ENCODE results near the gene SLC7A14. TPM values are rescaled to one million over a fixed set of nuclear protein-coding genes. Genes with fewer than 3 reads are reported as not detected.

Gene SLC7A14
- total RNA-seq, 1 experiment from 2014 or later = not detected

GRCh38 chr3:170631755-170632488 lies 46.0 kb upstream of the SLC7A14 start:
- ChIA-PET CTCF (no interaction called here), POLR2A (no interaction called here), RAD21 (ENCODE audit: low non-redundant PET in 1 of 2, low total read pairs in 2 of 2, uncharacterized antibody in 2 of 2, unreplicated experiment in 2 of 2) (no interaction called here)
- H3K4me2 ChIP-seq (ENCODE audit: low read length) = no peak overlapping the region
- no peak overlapping the region for H2AFZ ChIP-seq (ENCODE audit: low read depth, low read length, poor library complexity, severe bottlenecking)
- intact Hi-C loops (cut with micrococcal nuclease) = no loop called here
- H3K9me2 ChIP-seq (ENCODE audit: insufficient read depth) = no peaks in the 10 kb centered on the region
- H3K9me3 ChIP-seq (ENCODE audit: control insufficient read depth in 1 of 2, insufficient read depth in 1 of 2, low read depth in 1 of 2, low read length in 2 of 2) = no peaks in the 10 kb centered on the region
- H3K27me3 ChIP-seq (ENCODE audit: insufficient read depth, low read length) = no peaks in the 10 kb centered on the region
- H3K9ac ChIP-seq (ENCODE audit: low read length) = no peak overlapping the region
- BruUV-seq (replicated peaks) = no TSS peak
- no peaks in the 10 kb centered on the region for H3K36me3 ChIP-seq (ENCODE audit: control insufficient read depth in 1 of 2, insufficient read depth in 2 of 2, low read length in 2 of 2)
- H3K79me2 ChIP-seq (ENCODE audit: insufficient read depth, low read length) = no peaks in the 10 kb centered on the region
- TF ChIP-seq SIN3A (IDR thresholded peaks at IDR 0.05; ENCODE audit: low read depth) (no peak), MAX (IDR thresholded peaks at IDR 0.05) (no peak), RAD21 (IDR thresholded peaks at IDR 0.05; ENCODE audit: low read depth) (no peak), POLR2AphosphoS5 (IDR thresholded peaks at IDR 0.05; ENCODE audit: low read depth, low read length) (no peak), FOSL1 (IDR thresholded peaks at IDR 0.05; ENCODE audit: low read depth) (no peak), ZNF274 (IDR thresholded peaks at IDR 0.05; ENCODE audit: low read depth, low read length) (no peak), ELF1 (IDR thresholded peaks at IDR 0.05; ENCODE audit: borderline replicate concordance, low read depth) (no peak), EZH2 (IDR thresholded peaks at IDR 0.05) (no peak), CEBPB (IDR thresholded peaks at IDR 0.05; ENCODE audit: low read depth) (no peak), ATF3 (IDR thresholded peaks at IDR 0.05) (no peak), REST (IDR thresholded peaks at IDR 0.05; ENCODE audit: low read depth) (no peak), ZBTB33 (IDR thresholded peaks at IDR 0.05; ENCODE audit: extremely low read depth, insufficient replicate concordance, low read length) (no peak), SRF (IDR thresholded peaks at IDR 0.05; ENCODE audit: low read depth) (no peak), CTCF (IDR thresholded peaks at IDR 0.05 in 2 of 3, conservative IDR thresholded peaks at IDR 0.05 in 1 of 3; ENCODE audit: borderline replicate concordance in 1 of 3, insufficient read depth in 1 of 3, low read depth in 2 of 3, low read length in 2 of 3) (no peak), SP1 (IDR thresholded peaks at IDR 0.05; ENCODE audit: low read depth) (no peak)
- H4K20me1 ChIP-seq (ENCODE audit: insufficient read depth) = no peaks in the 10 kb centered on the region
- DNase-seq (ENCODE audit: low read depth, low spot score) (no peak), ATAC-seq (no peak)
- H3K27ac ChIP-seq (ENCODE audit: low read depth, low read length) = no peak overlapping the region
- H3K4me1 ChIP-seq (ENCODE audit: control insufficient read depth in 1 of 2, insufficient read depth in 2 of 2, low read length in 2 of 2) = no peaks in the 10 kb centered on the region
- H3K4me3 ChIP-seq (replicated peaks in 1 of 2; ENCODE audit: low read depth in 1 of 2, low read length in 2 of 2) = no peak overlapping the region
